Endothelial cell of umbilical vein (primary cell): ENCODE results near the gene C19orf85. TPM values are rescaled to one million over a fixed set of nuclear protein-coding genes. Genes with fewer than 3 reads are reported as not detected.
A peak's percentile ranks its signal among the peaks of the same experiment; 100 is the strongest.

Experiments used
- BruUV-seq: library from RNA; stranded (reverse); fragments of 400-500 nt; replicated peaks from 2 replicates; lab custom pipeline; 2021; lab: Mats Ljungman, UMichigan
- CTCF ChIA-PET: fragments of 300-600, 350-600 bp; sonication (Branson Sonifier 250); formaldehyde crosslinking; loops from one replicate; lab custom pipeline; 2021; ENCODE audit warnings: antibody characterized with exemption, inconsistent platforms; lab: Charles Lee
- POLR2A ChIA-PET: fragments of 300-600, 350-600 bp; sonication (Branson Sonifier 250); formaldehyde crosslinking; loops from one replicate; lab custom pipeline; 2021; ENCODE audit warnings: antibody characterized with exemption, inconsistent platforms; lab: Charles Lee
- DNase-seq: peaks from one replicate; pipeline ENCODE4 v3.0.0-alpha.2; 2011; ENCODE audit warnings: low read depth, low spot score
- FAIRE-seq: peaks from 2 replicates; lab custom pipeline; 2011; peaks lifted over from hg19 to GRCh38; lab: Jason Lieb, UNC
- H2AFZ ChIP-seq: 2 replicates; pipeline ENCODE4 v1.6.0; 2012; ENCODE audit warnings: low read depth, low read length, control low read depth, inconsistent platforms
- H3K27ac ChIP-seq: 2 replicates; pipeline ENCODE4 v1.5.1; 2011; ENCODE audit warnings: low read depth, mild to moderate bottlenecking, control low read depth, low read length, moderate library complexity; ENCODE audit not compliant: insufficient read depth
- H3K27me3 ChIP-seq, 2 experiments: 2 replicates each; pipeline versions ENCODE4 v1.6.0 to v1.6.1; 2011; ENCODE audit warnings: low read length in 2 of 2, mixed read lengths in 1 of 2; ENCODE audit not compliant: control insufficient read depth in 2 of 2, insufficient read depth in 2 of 2
- H3K36me3 ChIP-seq, 2 experiments: 2 replicates in 1 of 2; 3 replicates in 1 of 2; pipeline ENCODE4 v1.5.1; 2011; ENCODE audit warnings: low read length in 2 of 2, mild to moderate bottlenecking in 1 of 2, moderate library complexity in 1 of 2; ENCODE audit not compliant: control insufficient read depth in 2 of 2, insufficient read depth in 2 of 2; ENCODE audit errors: extremely low read depth in 1 of 2
- H3K4me1 ChIP-seq: 3 replicates; pipeline ENCODE4 v1.5.1; 2011; ENCODE audit warnings: mild to moderate bottlenecking, low read length; ENCODE audit not compliant: control insufficient read depth, insufficient read depth; ENCODE audit errors: extremely low read depth
- H3K4me2 ChIP-seq: 2 replicates; pipeline ENCODE4 v1.6.1; 2011; ENCODE audit warnings: low read length, control low read depth, mixed read lengths; ENCODE audit not compliant: insufficient read depth
- H3K4me3 ChIP-seq, 3 experiments: fragments of 200-600 bp in 1 of 3; sonication (generic), shearing (Covaris generic) in 1 of 3; replicated peaks in 1 of 3; 2 replicates each; pipeline ENCODE4 v1.5.1; 2011 to 2016; ENCODE audit warnings: control low read depth in 3 of 3, low read length in 3 of 3, mild to moderate bottlenecking in 2 of 3, inconsistent platforms in 1 of 3, low read depth in 1 of 3, moderate library complexity in 1 of 3; ENCODE audit not compliant: insufficient read depth in 1 of 3
- H3K79me2 ChIP-seq: 2 replicates; pipeline ENCODE4 v1.6.0; 2012; ENCODE audit warnings: low read length, inconsistent platforms; ENCODE audit not compliant: control insufficient read depth, insufficient read depth
- H3K9ac ChIP-seq: replicated peaks from 2 replicates; pipeline ENCODE3; 2011; ENCODE audit warnings: low read length, control low read depth; ENCODE audit not compliant: insufficient read depth; ENCODE audit errors: extremely low read depth
- H3K9me1 ChIP-seq: replicated peaks from 3 replicates; pipeline ENCODE4 v1.6.0; 2011; ENCODE audit warnings: mild to moderate bottlenecking, low read length; ENCODE audit not compliant: control insufficient read depth, insufficient read depth; ENCODE audit errors: extremely low read depth
- H3K9me3 ChIP-seq: replicated peaks from 2 replicates; pipeline ENCODE4 v1.5.1; 2012; ENCODE audit warnings: low read length, inconsistent platforms; ENCODE audit not compliant: control insufficient read depth, insufficient read depth
- H4K20me1 ChIP-seq: replicated peaks from 2 replicates; pipeline ENCODE3; 2011; ENCODE audit warnings: mild to moderate bottlenecking, low read length; ENCODE audit not compliant: control insufficient read depth, insufficient read depth; ENCODE audit errors: extremely low read depth
- CTCF ChIP-seq, 2 donors: IDR thresholded peaks; 1 replicate in 1 of 2; 2 replicates in 1 of 2; pipeline ENCODE4 v1.5.1; 2011; ENCODE audit warnings: low read length in 2 of 2, mild to moderate bottlenecking in 2 of 2, moderate library complexity in 2 of 2, control low read depth in 1 of 2, inconsistent platforms in 1 of 2, low read depth in 1 of 2; ENCODE audit not compliant: insufficient read depth in 1 of 2; ENCODE audit errors: extremely low read depth in 1 of 2
- EZH2 ChIP-seq: IDR thresholded peaks from 2 replicates; pipeline ENCODE4 v1.6.1; 2012; ENCODE audit warnings: borderline replicate concordance, low read depth, mild to moderate bottlenecking, moderate library complexity, low read length, inconsistent platforms; ENCODE audit not compliant: severe bottlenecking
- FOS ChIP-seq: IDR thresholded peaks from 2 replicates; pipeline ENCODE4 v1.6.1; 2011; ENCODE audit warnings: mild to moderate bottlenecking, low read length, moderate library complexity, borderline replicate concordance; ENCODE audit not compliant: insufficient read depth
- GATA2 ChIP-seq: IDR thresholded peaks from 2 replicates; pipeline ENCODE4 v1.7.0; 2011; ENCODE audit warnings: low read depth, mild to moderate bottlenecking, moderate library complexity, mixed read lengths, low read length; ENCODE audit not compliant: insufficient read length, insufficient read depth
- JUN ChIP-seq: IDR thresholded peaks from 2 replicates; pipeline ENCODE4 v1.6.1; 2011; ENCODE audit warnings: borderline replicate concordance, low read depth; ENCODE audit not compliant: insufficient read length, insufficient read depth
- dilution Hi-C: fragments of 300-500 bp; cut with MboI; formaldehyde crosslinking; loops from one replicate; pipeline ENCODE4 v1.15.0; 2019; ENCODE audit warnings: low sequenced_read_pairs; ENCODE audit not compliant: extremely low pct_ligation_motif_present
- intact Hi-C: fragments of 100-400 bp; cut with micrococcal nuclease; formaldehyde crosslinking; loops from one replicate; pipeline ENCODE4 v1.10.0; 2022
- polyA plus RNA-seq, 4 experiments: library from polyadenylated mRNA; depleted of rRNA in 3 of 4; stranded (reverse) in 3 of 4; unstranded in 1 of 4; fragments of >200 nt; gene quantifications; 2 replicates each; pipeline versions ENCODE4 v1.2.1 to v1.2.3, GENCODE V29; 2011 to 2012; ENCODE audit warnings: missing spikeins in 1 of 4
- total RNA-seq: library from RNA; stranded (reverse); gene quantifications from 2 replicates; pipeline ENCODE4 v1.2.3, GENCODE V29; 2021
- TF ChIP-seq, protein P1 (sequence below): IDR thresholded peaks from 2 replicates; pipeline ENCODE4 v1.6.1; 2011; ENCODE audit not compliant: insufficient read depth, insufficient read length

The C19orf85 gene
- total and polyA plus RNA-seq, 2 donors (not counting 3 experiments of a cell fraction or from before 2014, with no cell fraction given): not detected

DNA sequence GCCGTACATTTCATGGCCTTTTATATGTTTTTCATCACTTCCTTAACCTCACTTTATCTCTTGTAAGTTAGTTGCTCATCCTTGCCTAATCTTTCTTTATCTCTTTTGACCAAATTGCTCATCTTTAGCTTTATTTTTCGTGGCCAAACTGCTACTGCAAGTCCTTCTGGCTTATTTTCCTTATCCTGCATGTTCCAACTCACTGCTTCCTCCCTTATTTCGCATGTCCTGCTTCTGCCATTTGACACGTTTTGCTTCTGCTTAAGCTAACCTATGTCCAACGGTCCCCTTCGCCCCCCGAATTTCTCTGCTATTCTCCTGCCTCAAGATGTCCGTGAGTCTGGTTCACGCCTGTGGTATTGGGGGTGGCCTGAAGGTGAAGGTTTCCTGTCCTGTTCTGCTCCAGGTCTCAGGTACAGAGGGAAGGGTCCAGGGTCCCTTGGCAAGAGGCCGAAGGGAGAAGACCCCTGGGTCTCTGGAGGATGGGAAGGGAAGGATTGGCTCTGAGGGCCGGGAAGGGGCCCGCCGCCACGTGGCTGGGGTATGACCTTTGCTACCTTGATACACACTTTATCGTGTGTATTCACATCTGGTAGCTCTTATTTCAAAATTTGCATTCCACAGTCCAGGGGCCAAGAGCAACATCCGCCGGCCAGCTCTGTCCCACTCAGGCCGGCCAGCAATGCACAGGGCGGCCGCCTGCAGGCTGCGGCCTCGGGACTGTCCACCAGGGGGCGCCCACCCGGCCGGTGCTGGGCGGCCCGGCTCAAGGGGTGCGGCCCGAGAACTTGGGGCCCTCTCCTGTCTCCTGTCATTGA is 2.9 kb upstream of the C19orf85 start:
- peak; percentile 70 for FAIRE-seq
- no peak overlapping the region for H3K4me3 ChIP-seq

More for the DNA sequence above, 2.9 kb upstream of the C19orf85 start:
- H3K27me3 ChIP-seq: no peaks in the 10 kb centered on the region
- ChIA-PET POLR2A (interaction anchor here (0.6 to 1.5 kb wide), 2 partner anchors 37 to 140 kb away, joined by 4 to 7 read pairs; no protein-coding TSS in a partner anchor), CTCF (interaction anchor here (0.5 to 5.1 kb wide), 46 partner anchors 8 to 350 kb away, joined by 3 to 298 read pairs (median 4); partner anchors contain the start of genes DNAAF3, FIZ1, HSPBP1 and KMT5C)
- no peaks in the 10 kb centered on the region for H3K4me1 ChIP-seq
- H4K20me1 ChIP-seq: no peaks in the 10 kb centered on the region
- no peaks in the 10 kb centered on the region for H3K79me2 ChIP-seq
- H3K9me3 ChIP-seq: no peaks in the 10 kb centered on the region
- no peak overlapping the region for H3K27ac ChIP-seq
- BruUV-seq: no TSS peak
- no peaks in the 10 kb centered on the region for H3K9me1 ChIP-seq
- no peaks in the 10 kb centered on the region for H3K36me3 ChIP-seq
- H3K4me2 ChIP-seq: no peak overlapping the region
- intact Hi-C loops (loop anchor here (1.0 to 2.0 kb wide), 2 partner anchors 19 to 37 kb away; no protein-coding TSS in a partner anchor), dilution Hi-C loops (no loop called here)
- peak overlapping the region; percentile 51 for H2AFZ ChIP-seq
- H3K9ac ChIP-seq: no peak overlapping the region
- TF ChIP-seq, protein P1, sequence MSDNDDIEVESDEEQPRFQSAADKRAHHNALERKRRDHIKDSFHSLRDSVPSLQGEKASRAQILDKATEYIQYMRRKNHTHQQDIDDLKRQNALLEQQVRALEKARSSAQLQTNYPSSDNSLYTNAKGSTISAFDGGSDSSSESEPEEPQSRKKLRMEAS: no peak
- TF ChIP-seq JUN (no peak), CTCF (IDR thresholded peaks at IDR 0.05; ENCODE audit: extremely low read depth in 1 of 2, insufficient read depth in 1 of 2, low read depth in 1 of 2, low read length in 2 of 2) (peak; percentile 97 to 99), EZH2 (no peak), FOS (no peak), GATA2 (no peak)
- DNase-seq: peak; percentile 38
